Astrocyte of the spinal cord (primary cell): Measurements from ENCODE around the gene PELI2.

Experiments
- DNase-seq: peaks from one replicate; pipeline ENCODE4 v3.0.0; 2011; ENCODE audit warnings: low read depth, low spot score
- H3K4me3 ChIP-seq: 2 replicates; pipeline ENCODE4 v1.5.1; 2011; ENCODE audit warnings: low read depth, mild to moderate bottlenecking, low read length, moderate library complexity
- in situ Hi-C: cut with HindIII; loops from 2 replicates; pipeline ENCODE4 v1.10.0; 2017; ENCODE audit warnings: low sequenced_read_pairs
- TF ChIP-seq, protein P1 (sequence below): IDR thresholded peaks from 2 replicates; pipeline ENCODE4 v1.5.1; 2012; ENCODE audit warnings: low read depth, mild to moderate bottlenecking, low read length, inconsistent platforms

PELI2 gene

DNA sequence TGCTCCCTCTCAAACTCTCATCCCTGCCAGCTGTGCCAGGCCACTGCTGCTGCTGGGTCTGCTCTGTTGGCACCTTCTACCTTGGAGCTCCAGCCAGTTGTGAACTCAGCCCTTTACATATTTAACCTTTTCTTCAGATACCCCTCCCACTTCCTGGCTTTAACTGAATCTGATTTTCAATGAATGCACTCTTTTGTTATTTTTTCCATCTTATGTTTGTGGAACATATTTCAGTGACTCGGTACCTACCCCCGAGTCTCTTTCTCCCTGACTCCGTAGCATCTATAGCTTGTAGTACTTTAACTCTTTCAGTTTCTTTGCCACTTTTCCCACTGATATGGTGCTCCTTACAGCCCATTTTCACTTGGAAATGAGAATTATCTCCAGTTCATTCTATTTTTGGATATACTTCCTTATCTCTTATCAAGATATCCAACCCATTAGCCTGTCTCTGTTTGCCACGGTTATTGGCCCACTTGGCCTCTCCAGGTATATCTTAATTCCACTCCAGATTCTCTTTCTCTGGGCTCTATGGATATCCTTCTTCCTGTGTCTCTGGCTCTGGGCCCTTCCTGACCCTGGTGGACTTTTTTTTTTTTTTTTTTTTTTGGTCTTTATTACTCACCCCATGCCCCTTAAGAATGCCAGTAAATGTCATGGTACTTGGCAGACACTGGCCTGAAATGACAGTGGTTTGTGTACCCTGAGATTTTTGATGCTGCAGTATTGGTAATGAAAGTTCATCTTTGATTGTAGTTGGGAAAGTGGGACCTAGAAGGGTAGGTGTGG is 62.7 kb downstream of the PELI2 start:
- TF ChIP-seq, protein P1, sequence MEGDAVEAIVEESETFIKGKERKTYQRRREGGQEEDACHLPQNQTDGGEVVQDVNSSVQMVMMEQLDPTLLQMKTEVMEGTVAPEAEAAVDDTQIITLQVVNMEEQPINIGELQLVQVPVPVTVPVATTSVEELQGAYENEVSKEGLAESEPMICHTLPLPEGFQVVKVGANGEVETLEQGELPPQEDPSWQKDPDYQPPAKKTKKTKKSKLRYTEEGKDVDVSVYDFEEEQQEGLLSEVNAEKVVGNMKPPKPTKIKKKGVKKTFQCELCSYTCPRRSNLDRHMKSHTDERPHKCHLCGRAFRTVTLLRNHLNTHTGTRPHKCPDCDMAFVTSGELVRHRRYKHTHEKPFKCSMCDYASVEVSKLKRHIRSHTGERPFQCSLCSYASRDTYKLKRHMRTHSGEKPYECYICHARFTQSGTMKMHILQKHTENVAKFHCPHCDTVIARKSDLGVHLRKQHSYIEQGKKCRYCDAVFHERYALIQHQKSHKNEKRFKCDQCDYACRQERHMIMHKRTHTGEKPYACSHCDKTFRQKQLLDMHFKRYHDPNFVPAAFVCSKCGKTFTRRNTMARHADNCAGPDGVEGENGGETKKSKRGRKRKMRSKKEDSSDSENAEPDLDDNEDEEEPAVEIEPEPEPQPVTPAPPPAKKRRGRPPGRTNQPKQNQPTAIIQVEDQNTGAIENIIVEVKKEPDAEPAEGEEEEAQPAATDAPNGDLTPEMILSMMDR, result no peak
- no peak for DNase-seq
- in situ Hi-C loops, result no loop called here
- no peak overlapping the region for H3K4me3 ChIP-seq

DNA sequence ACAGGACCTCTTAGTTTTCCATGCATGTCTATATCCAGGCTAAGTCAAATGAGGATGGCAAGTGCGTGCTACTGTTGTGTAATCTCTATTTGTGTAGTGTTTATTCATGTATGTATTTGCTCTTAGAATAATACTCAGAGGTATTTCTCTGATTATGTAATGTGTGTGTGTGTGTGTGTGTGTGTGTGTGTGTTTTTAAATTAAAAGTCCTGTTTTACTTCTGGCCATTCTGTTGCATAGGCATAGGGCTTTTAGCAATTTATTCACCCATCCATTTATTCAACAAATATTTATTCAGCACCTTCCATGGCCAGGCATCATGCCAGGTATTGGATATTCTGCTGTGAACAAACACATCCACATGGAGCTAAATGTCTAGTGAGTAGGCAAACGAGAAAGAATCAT is 63.5 kb downstream of the PELI2 start:
- in situ Hi-C loops, result no loop called here
- TF ChIP-seq, protein P1, result no peak
- no peak overlapping the region for H3K4me3 ChIP-seq
- no peak for DNase-seq

DNA sequence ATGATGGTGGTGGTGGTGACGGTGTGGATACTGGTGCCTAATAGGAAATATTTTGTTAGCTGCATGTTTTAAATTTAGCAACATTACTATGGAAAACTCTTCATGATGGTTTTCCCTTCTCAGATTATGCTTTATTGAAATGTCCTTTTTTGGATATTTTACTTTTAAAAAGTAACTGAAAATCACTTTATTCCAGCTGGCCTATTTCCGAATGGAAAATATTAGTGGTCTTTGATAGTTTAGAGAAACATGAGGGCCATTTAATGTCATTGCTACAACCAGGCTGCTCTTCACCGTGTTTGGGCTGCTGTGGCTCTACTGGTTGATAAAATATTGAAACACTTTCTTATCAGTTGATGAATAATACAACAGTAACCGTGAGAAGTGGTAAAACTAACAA is 64.2 kb downstream of the PELI2 start:
- in situ Hi-C loops, result no loop called here

DNA sequence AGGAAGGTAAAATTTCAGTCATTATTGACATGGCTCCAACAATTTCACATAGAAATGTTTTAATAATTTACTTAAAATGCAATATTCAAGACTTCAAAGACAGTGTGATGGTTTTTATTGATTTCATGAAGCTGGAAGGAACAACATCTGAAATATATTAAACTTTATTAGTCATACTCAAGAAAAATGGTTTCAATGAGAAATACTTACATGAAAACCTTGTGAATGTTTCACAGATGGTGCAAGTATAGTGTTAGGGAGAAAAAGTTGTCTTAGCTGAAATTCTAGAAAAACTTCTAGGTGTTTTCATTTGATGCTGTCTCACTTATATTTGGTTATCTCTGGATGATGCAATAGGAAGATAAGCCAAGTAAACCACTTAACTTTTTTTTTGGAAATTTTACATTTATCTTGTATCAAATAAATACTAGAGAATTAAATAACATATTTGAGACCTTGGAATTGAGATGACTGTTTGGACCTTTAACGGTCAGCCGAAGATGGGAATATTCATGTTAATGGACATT is 65.5 kb downstream of the PELI2 start:
- H3K4me3 ChIP-seq, result no peak overlapping the region
- TF ChIP-seq, protein P1, result no peak
- in situ Hi-C loops, result no loop called here
- no peak for DNase-seq

More for the DNA sequence above, 64.2 kb downstream of the PELI2 start:
- TF ChIP-seq, protein P1, result no peak
- no peak for DNase-seq
- no peak overlapping the region for H3K4me3 ChIP-seq

DNA sequence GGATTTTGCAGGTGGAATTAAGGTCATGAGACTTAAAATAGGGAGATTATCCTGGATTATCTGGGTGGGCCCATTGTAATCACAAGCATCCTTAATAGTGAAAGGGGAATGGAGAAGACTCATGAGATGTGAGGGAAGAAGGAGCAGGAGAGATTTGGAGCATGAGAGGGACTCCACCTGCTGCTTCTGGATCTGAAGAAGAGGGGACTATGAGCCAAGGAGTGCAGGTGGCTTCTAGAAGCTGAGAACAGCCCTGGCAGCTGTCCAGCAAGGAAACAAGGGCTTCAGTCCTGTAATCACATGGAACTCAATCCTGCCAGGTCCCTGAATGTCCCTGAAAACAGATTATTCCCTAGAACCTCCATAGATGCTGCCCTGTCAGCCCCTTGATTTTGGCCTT is 67.8 kb downstream of the PELI2 start:
- DNase-seq, result no peak
- TF ChIP-seq, protein P1, result no peak
- H3K4me3 ChIP-seq, result no peak overlapping the region
- in situ Hi-C loops, result no loop called here

DNA sequence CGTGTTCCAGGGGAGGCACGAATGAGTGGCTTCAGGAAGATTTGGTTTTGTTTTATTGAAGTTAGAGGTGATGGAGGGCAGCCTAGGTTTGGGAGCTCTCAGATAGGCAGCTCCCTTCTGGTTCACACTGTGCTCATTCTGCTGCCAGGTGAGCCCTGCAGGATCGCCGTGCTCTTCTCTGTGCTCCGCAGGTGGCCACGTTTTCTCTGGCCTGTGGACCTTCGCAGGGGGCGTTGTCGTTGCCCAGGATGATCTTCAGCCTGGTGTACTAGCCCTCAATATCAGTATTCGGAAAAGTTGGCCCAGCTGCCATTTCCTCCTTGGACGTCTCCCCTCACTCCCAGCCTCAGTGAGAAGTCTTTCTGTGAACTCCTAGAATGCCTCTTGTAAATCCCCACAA is 69.5 kb downstream of the PELI2 start:
- in situ Hi-C loops, result no loop called here
- TF ChIP-seq, protein P1, result no peak

More for the DNA sequence above, 69.5 kb downstream of the PELI2 start:
- H3K4me3 ChIP-seq, result no peak overlapping the region
- DNase-seq, result no peak
